ENCODE data around the gene EDIL3.
"Not testable (repeated sequence)": the region's sequence is repeated elsewhere in the genome, so short reads cannot be mapped to it uniquely, and the experiment has no call there.

EDIL3 gene

GRCh38 chr5:84063041-84063440 lies 321.6 kb downstream of the EDIL3 start:
- no peak for DNase-seq (ENCODE audit: low spot score)

- DNase-seq (ENCODE audit: low spot score) = no peak
Observed at GRCh38 chr5:84059672-84060071, 325.0 kb downstream of the EDIL3 start.

DNA sequence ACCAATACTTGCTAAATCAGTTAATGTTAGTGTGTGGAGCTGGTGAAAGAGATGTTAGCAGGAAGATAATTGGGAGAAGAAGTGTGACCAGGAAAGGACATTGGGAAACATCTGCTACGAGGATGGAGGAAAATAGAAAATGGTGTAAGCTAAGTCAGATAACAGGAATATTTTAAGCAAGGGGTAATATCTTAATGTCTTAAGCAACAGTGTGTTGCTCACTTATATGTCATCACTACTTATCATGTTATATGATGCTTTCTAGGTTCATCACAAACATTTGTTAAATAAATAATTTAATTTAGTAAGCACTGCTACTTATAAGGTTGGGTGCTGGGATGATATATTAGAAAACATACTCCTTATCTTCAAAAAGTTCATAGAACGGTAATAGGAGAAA lies 326.1 kb downstream of the EDIL3 start:
- DNase-seq (ENCODE audit: low spot score) = no peak

- no peak for DNase-seq (ENCODE audit: low spot score)
Observed at GRCh38 chr5:84057211-84057610, 327.5 kb downstream of the EDIL3 start.

DNA sequence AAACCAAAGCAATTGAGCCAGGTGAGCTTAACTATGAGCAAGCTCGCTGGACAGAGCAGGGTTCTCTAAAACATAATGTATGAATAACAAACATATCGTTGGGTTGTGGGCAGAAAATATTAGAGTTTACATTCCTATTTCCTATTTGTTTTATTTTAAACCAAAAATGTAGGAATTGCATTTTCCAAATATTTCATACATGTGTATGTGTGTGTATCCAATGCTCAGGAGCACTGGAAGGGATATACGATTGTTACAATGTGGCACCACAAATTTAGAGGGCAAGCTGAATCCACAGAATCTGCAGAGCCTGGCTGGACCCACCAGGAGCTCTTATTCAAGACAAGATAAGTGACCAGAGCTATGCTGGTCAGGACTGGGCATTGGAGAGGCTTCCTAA lies 338.7 kb downstream of the EDIL3 start:
- DNase-seq (ENCODE audit: low spot score) = no peak

DNA sequence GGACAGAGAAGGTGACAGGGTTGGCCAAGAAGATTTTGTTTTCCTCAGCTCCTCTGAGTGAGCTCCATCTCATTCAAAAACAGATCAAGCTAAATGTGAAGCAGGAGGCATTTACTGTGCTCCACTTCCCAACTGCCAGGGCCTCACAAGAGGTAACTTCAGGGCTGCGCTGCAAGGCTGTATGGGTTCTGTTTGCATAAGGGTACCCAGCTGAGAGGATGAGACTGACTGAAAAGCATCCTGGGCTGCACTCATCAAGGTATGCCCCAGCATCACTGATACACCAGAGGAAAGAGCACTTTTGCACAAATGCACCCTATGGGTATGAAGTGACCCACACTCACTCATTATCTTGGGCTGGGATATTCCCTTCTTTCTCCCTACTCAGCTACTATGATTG lies 347.8 kb downstream of the EDIL3 start:
- DNase-seq (ENCODE audit: low spot score) = no peak

DNA sequence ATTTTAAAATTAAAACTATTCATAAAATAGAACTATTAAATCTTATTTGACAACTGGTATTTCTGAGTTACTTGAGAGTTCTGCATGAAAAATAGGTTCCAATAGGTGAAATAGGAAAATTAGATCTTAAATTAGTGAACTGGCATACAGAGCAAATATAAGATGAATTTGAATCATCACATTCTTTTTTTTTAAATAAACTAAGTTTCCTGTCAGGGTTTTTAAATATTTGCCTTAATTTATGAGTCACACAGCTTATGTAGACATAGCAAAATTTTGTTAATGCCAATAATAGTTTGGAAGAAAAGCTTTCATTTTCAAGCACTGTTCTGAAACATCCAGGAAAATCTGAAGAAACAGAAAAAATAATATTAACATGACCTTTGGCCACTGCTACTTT lies 352.4 kb downstream of the EDIL3 start:
- DNase-seq (ENCODE audit: low spot score) = no peak

DNA sequence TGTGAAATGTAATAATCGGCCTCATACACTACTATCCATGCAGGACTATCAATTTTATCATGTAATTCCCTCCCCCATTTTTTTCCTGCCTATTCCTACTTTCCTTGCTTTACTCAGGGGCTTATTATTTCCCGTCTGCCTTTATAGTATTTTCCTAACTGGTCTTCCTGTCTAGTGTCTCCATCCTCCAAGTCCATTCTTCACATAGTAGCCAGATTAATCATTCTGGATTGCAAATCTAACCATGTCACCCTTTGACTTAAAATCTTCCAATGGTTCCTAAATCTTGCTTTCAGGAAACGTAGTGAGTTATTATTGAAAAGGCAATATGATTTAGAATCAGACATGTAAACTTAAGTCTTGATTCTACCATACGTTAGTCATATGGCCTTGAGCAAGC lies 356.6 kb downstream of the EDIL3 start:
- no peak for DNase-seq (ENCODE audit: low spot score)

- not testable (repeated sequence) for DNase-seq (ENCODE audit: low spot score)
Observed at GRCh38 chr5:84018521-84018920, 366.2 kb downstream of the EDIL3 start.

- DNase-seq (ENCODE audit: low spot score) = no peak
Observed at GRCh38 chr5:84017523-84018172, 367.0 kb downstream of the EDIL3 start.

DNA sequence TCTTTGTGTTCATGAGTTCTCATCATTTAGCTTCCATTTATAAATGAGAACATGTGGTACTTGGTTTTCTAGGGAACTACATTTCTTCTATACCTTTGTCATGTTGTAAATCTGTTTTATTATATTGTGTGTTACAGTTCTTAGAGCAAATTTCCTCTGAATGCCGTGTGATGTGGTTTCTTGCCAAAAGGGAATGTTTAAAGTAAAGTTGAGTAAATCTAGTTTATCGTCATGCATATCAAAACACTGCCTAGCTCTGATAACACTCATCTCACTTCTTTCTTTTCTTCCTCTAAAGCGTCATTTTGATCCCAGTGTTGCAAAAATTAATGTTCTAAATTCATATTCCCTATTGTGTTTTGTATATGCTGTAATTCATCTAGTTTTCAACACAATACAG lies 368.6 kb downstream of the EDIL3 start:
- DNase-seq (ENCODE audit: low spot score) = no peak

- DNase-seq (ENCODE audit: low spot score) = no peak
Observed at GRCh38 chr5:84014966-84015365, 369.7 kb downstream of the EDIL3 start.

GRCh38 chr5:83993803-83994202 lies 390.9 kb downstream of the EDIL3 start:
- no peak for DNase-seq (ENCODE audit: low spot score)

DNA sequence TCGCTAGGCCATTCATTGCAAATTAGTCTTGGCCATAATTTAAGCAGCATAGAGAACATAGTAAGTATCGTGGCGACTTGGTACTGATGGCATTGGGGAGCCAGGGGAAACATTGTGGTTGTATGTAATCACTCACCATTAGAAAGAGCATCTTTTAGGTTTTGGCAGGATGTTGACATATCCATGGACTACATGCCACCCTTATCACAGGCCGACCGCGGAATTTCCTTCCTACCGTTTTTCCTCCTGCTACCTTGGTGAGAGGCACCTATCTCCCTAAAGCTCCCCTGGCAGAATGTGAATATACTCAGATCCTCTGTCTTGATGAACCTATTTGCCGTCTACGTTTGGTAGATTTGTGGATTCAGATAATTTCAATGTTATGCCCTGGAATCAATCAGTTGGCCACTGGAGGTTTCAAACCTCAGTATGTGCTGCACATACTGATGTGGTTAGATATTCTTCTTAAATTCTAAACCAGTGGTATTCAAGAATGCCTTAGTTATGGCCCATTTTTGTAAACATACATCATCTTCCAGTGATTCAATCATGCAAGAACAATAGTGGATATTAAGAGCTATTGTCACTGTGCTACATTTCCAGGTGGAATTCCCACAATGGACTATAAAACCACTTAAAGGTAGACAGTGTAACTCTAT lies 393.0 kb downstream of the EDIL3 start:
- DNase-seq (ENCODE audit: low spot score) = no peak

DNA sequence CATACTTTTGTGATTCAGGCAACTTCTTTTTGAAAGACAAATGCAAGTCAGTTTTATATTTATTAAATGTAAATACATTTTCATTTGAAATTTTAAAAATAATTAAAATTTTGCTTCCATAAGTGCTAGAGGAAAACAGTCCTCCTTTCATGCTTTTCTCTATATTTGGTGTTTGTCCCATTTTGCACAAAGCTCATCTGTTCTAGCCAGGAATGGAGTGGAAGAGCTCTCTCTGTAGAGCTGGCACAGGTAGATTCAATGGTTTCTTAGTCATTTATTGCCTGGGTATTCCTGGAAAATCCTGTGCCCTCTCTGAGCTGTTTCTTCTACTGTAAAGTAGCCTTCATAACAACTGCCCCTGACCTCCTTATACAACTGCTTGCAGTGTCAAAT lies 396.4 kb downstream of the EDIL3 start:
- no peak for DNase-seq (ENCODE audit: low spot score)

DNA sequence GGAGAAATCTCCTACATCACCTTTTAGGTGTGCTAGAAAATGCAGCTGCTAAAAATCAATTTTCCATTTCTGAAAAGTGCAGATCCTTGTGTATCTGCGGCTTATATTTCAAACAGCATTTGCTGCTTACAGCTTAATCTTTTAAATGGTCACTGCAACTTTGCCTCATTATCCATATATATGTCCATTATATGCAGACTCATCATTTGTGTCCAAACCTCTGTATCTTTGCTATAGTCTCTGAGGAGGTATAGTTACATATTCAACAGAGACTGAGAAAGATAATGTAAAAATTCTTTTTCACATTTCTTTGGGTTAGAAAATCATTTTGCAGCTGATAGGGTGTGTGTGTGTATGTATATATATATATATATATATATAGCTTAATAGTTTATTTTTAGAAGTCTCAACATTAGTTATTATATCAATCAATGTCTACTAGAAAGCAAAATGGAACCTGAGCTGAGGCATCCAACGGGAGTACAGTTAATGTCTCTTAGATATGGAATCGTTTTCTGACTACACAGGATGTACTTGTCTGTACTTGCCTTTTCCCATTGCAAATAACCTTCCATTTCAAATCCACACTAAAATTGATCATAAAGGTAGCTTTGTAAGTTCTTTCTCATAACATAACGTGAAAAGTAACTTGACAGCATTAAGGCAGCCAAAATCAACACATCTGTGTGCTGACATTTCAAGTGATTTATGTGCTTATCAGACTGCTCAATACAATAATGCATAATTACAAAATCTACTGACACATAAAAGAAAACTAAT lies 397.0 kb downstream of the EDIL3 start:
- DNase-seq (ENCODE audit: low spot score) = no peak

- no peak for DNase-seq (ENCODE audit: low spot score)
Observed at GRCh38 chr5:83983852-83984251, 400.8 kb downstream of the EDIL3 start.

- DNase-seq (ENCODE audit: low spot score) = no peak
Observed at GRCh38 chr5:83973925-83974815, 410.5 kb downstream of the EDIL3 start.

- no peak for DNase-seq (ENCODE audit: low spot score)
Observed at GRCh38 chr5:83972909-83973308, 411.8 kb downstream of the EDIL3 start.

GRCh38 chr5:83972236-83972635 lies 412.4 kb downstream of the EDIL3 start:
- no peak for DNase-seq (ENCODE audit: low spot score)

GRCh38 chr5:83967417-83967816 lies 417.3 kb downstream of the EDIL3 start:
- no peak for DNase-seq (ENCODE audit: low spot score)

DNA sequence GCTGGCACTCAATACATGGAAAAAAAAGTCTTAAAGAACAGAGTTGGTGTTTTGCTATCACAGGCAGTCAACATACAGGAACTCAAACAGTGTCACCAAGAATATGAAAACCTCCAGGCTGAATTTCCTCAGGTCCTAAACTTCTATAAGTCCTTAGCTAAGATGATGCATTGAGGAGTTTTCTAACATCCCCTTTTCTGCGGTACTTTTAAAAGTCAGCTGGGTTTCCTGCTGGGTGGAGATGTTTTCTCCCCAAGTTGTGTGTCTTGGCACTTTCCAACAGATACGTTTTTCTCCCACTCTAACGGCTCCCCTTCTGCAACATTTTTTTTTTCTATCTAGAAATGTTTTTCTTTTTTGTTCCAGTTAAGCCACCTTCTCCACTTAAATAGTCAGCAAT lies 419.2 kb downstream of the EDIL3 start:
- DNase-seq (ENCODE audit: low spot score) = no peak
